ENCODE measurements around the gene FGFBP1. TPM values are rescaled to one million over a fixed set of nuclear protein-coding genes. Genes with fewer than 3 reads are reported as not detected.

FGFBP1 gene
- total RNA-seq, 1 experiment from 2014 or later, result not detected

DNA sequence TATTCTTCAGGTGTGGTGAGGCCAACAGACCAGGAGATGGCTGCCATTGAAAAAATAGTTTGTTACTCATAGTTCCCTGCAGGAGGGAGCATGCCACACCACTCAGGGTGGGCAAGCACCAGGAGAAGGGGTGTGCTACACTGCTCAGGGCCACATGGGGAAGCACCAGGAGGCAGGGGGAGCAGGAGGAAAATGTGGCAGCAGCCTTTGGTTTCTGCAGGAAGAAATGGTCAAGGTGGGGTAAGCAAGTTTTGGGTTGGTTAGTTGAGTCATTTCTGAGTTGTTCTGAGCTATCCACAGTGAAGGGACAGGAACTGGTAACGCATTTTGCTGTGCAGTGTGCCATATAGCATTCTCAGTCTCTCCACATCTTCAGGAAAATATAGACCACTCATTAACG, 23.8 kb downstream of the FGFBP1 start:
- WGBS (ENCODE audit: extremely low coverage, insufficient read length, low lambda C conversion rate), result no CpG with 5 or more reads among the region's 2 CpGs
- peaks cover 9 to 10% of the 10 kb centered on the region in 2 experiments for H3K9me3 Mint-ChIP-seq
- Histone ChIP-seq H4K5ac (ENCODE audit: insufficient read length, low read depth, low read length) (no peak overlapping the region), H3K14ac (ENCODE audit: insufficient read depth, low read length) (no peak overlapping the region; the same call in 1 of the 2 replicates), H3K23ac (ENCODE audit: insufficient read length, low read depth, low read length) (no peak overlapping the region), H4K20me1 (ENCODE audit: control insufficient read depth, insufficient read depth, insufficient read length) (no peaks in the 10 kb centered on the region), H4K91ac (ENCODE audit: insufficient read length, low read depth, low read length) (no peak overlapping the region), H3K9ac (ENCODE audit: extremely low read depth, insufficient read length, low read length) (no peak overlapping the region), H2AK5ac (ENCODE audit: insufficient read length, low read length) (no peak overlapping the region), H2BK12ac (ENCODE audit: insufficient read length, low read depth, low read length) (no peak overlapping the region), H3K4ac (ENCODE audit: low read depth, low read length) (no peak overlapping the region), H3K79me1 (ENCODE audit: insufficient read depth, low read depth, low read length, poor library complexity, severe bottlenecking) (no peaks in the 10 kb centered on the region), H3K23me2 (ENCODE audit: insufficient read length, low read depth, low read length, poor library complexity, severe bottlenecking) (no peaks in the 10 kb centered on the region), H3K4me1 (ENCODE audit: insufficient read depth, low read length) (no peaks in the 10 kb centered on the region), H2BK5ac (ENCODE audit: insufficient read length, low read length) (no peak overlapping the region), H2BK120ac (ENCODE audit: low read depth, low read length, poor library complexity, severe bottlenecking) (no peak overlapping the region), H2BK20ac (ENCODE audit: low read depth, low read length, poor library complexity, severe bottlenecking) (no peak overlapping the region), H3T11ph (ENCODE audit: low read length) (no peak overlapping the region), H2BK15ac (ENCODE audit: low read depth, low read length) (no peak overlapping the region), H3K18ac (ENCODE audit: insufficient read length, low read depth, low read length) (no peak overlapping the region), H2AFZ (ENCODE audit: low read length) (no peak overlapping the region), H3K9me3 (ENCODE audit: control insufficient read depth, low read depth, low read length) (peaks cover 11% of the 10 kb centered on the region), H3K27me3 (ENCODE audit: insufficient read depth, low read length) (no peaks in the 10 kb centered on the region), H3K27ac (ENCODE audit: insufficient read length, low read depth, low read length) (no peak overlapping the region), H3K4me2 (ENCODE audit: insufficient read depth, insufficient read length, low read length) (no peak overlapping the region), H3K56ac (ENCODE audit: insufficient read length, low read depth, low read length) (no peak overlapping the region), H4K8ac (replicated peaks; ENCODE audit: insufficient read length, low read depth, low read length) (no peak overlapping the region), H3K79me2 (ENCODE audit: insufficient read depth, low read length) (no peaks in the 10 kb centered on the region)
- no peak for DNase-seq
- H3K4me3 Mint-ChIP-seq, result no peak overlapping the region
- H3K27me3 Mint-ChIP-seq (ENCODE audit: low read depth), result no peaks in the 10 kb centered on the region; the same call in none of the 2 replicates
- H3K27ac Mint-ChIP-seq, result no peak overlapping the region
- peaks cover 0 to 10% (median 6%) of the 10 kb centered on the region in 3 experiments; a peak in 6 of 7 replicates for H3K36me3 Mint-ChIP-seq (ENCODE audit: insufficient read depth in 1 of 3, low read depth in 3 of 3)
- H3K4me1 Mint-ChIP-seq, result peaks cover 0 to 2% of the 10 kb centered on the region in 2 experiments; a peak in 1 of 4 replicates
- TF ChIP-seq CTCF (conservative IDR thresholded peaks at IDR 0.05), result no peak
